Measurements from ENCODE around the gene KLHDC7B.

DNA sequence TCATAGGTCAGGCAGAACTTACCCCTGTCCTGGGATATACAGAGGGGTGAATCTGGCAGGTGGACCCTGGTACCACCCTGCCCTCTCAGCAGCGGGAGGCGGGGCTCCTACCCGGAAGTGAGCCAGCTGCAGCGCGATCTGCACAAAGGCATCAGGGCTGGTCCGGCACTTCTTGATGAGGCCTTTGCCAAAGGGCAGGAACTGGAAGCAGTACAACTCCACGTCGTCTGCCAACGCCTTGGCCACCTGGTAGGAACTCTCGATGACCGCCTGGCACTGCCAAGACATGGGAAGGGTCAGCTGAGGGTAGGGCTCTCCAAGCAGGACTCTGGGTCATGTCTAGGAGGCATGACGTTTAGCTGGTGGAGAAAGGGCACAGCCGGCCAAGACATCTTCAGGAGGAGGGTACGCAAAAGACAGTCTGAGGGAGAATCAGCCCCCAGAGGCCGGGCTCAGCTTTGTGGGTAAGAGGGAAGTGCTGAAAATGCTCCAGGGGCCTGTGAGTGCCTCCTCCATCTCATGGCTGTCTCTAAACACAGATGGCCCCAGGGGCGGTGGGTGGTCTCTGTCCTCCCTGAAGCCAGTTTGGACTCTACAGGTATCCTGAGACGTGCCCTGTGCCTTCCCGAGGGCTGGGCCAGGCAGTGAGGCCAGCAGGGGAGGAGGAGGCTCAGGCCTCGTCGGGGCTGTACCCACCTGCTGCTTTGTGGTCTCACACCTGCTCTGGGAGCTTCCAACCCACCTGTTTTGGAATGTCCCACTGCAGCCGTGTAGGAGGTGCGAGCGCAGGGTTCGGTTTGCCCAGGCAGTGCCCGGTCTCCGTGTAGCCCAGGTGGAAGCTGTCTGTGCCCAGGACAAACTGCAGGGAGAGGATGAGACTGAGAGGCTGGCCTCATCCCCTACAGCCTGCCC is 25.8 kb downstream of the KLHDC7B start:
- TF ChIP-seq, protein P1, sequence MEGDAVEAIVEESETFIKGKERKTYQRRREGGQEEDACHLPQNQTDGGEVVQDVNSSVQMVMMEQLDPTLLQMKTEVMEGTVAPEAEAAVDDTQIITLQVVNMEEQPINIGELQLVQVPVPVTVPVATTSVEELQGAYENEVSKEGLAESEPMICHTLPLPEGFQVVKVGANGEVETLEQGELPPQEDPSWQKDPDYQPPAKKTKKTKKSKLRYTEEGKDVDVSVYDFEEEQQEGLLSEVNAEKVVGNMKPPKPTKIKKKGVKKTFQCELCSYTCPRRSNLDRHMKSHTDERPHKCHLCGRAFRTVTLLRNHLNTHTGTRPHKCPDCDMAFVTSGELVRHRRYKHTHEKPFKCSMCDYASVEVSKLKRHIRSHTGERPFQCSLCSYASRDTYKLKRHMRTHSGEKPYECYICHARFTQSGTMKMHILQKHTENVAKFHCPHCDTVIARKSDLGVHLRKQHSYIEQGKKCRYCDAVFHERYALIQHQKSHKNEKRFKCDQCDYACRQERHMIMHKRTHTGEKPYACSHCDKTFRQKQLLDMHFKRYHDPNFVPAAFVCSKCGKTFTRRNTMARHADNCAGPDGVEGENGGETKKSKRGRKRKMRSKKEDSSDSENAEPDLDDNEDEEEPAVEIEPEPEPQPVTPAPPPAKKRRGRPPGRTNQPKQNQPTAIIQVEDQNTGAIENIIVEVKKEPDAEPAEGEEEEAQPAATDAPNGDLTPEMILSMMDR (IDR thresholded peaks at IDR 0.05; ENCODE audit: low read depth, low read length) = no peak
- no peak for TF ChIP-seq EZH2phosphoT487 (IDR thresholded peaks at IDR 0.05; ENCODE audit: low read depth)

All from OCI-LY3 (cell line).